Measurements from ENCODE around the gene FOXF1.

FOXF1 gene

GRCh38 chr16:86492961-86493629 is 17.2 kb upstream of the FOXF1 start:
- no peak for DNase-seq (ENCODE audit: low spot score)

- no peak for DNase-seq (ENCODE audit: low spot score)
Measured at GRCh38 chr16:86494039-86494564, 16.2 kb upstream of the FOXF1 start.

- DNase-seq (ENCODE audit: low spot score), result no peak
Measured at GRCh38 chr16:86494565-86495356, 15.6 kb upstream of the FOXF1 start.

- DNase-seq (ENCODE audit: low spot score), result no peak
Measured at GRCh38 chr16:86495357-86495701, 15.0 kb upstream of the FOXF1 start.

- DNase-seq (ENCODE audit: low spot score), result no peak
Measured at GRCh38 chr16:86495756-86496261, 14.5 kb upstream of the FOXF1 start.

GRCh38 chr16:86496262-86496928 is 13.9 kb upstream of the FOXF1 start:
- no peak for DNase-seq (ENCODE audit: low spot score)

- no peak for DNase-seq (ENCODE audit: low spot score)
Measured at GRCh38 chr16:86496929-86497461, 13.3 kb upstream of the FOXF1 start.

- no peak for DNase-seq (ENCODE audit: low spot score)
Measured at GRCh38 chr16:86497551-86498021, 12.7 kb upstream of the FOXF1 start.

GRCh38 chr16:86498155-86498670 is 12.1 kb upstream of the FOXF1 start:
- DNase-seq (ENCODE audit: low spot score), result no peak

GRCh38 chr16:86498671-86499439 is 11.5 kb upstream of the FOXF1 start:
- no peak for DNase-seq (ENCODE audit: low spot score)

GRCh38 chr16:86499440-86499786 is 10.9 kb upstream of the FOXF1 start:
- no peak for DNase-seq (ENCODE audit: low spot score)

GRCh38 chr16:86499889-86500707 is 10.2 kb upstream of the FOXF1 start:
- DNase-seq (ENCODE audit: low spot score), result no peak

- DNase-seq (ENCODE audit: low spot score), result no peak
Measured at GRCh38 chr16:86500708-86501510, 9.4 kb upstream of the FOXF1 start.

GRCh38 chr16:86501989-86502855 is 8.1 kb upstream of the FOXF1 start:
- DNase-seq (ENCODE audit: low spot score), result no peak

- DNase-seq (ENCODE audit: low spot score), result no peak
Measured at GRCh38 chr16:86502856-86503748, 7.2 kb upstream of the FOXF1 start.

GRCh38 chr16:86503830-86504229 is 6.5 kb upstream of the FOXF1 start:
- DNase-seq (ENCODE audit: low spot score), result no peak

GRCh38 chr16:86504315-86505184 is 5.8 kb upstream of the FOXF1 start:
- DNase-seq (ENCODE audit: low spot score), result no peak
